Natural killer cell (primary cell): ENCODE results near the gene CXorf58. TPM values are rescaled to one million over a fixed set of nuclear protein-coding genes. Genes with fewer than 3 reads are reported as not detected.
A peak's percentile ranks its signal among the peaks of the same experiment; 100 is the strongest.

ENCODE experiments used
- ATAC-seq, 3 donors: fragments of 150-1000 bp in 2 of 3; fragments of 200-7000 bp in 1 of 3; cut with Tn5 transposase; 1 replicate in 1 of 3; 2 replicates in 2 of 3; pipeline ENCODE4 v1.10.0; 2021; ENCODE audit warnings: mild to moderate bottlenecking in 2 of 3, moderate library complexity in 2 of 3
- DNase-seq, 2 donors: peaks; one replicate each; pipeline versions ENCODE4 v3.0.0 to v3.0.0-alpha.2; 2013 to 2021; ENCODE audit warnings: mixed read lengths in 1 of 2
- H3K27ac ChIP-seq: one replicate; pipeline ENCODE4 v1.5.1; 2013; ENCODE audit warnings: mild to moderate bottlenecking, low read length
- H3K27me3 ChIP-seq: one replicate; pipeline ENCODE4 v1.6.1; 2013; ENCODE audit warnings: low read length; ENCODE audit not compliant: control insufficient read depth, insufficient read depth
- H3K36me3 ChIP-seq: one replicate; pipeline ENCODE4 v1.6.1; 2013; ENCODE audit warnings: low read length; ENCODE audit not compliant: control insufficient read depth, insufficient read depth
- H3K4me1 ChIP-seq: one replicate; pipeline ENCODE4 v1.6.1; 2013; ENCODE audit warnings: low read length; ENCODE audit not compliant: control insufficient read depth, insufficient read depth
- H3K4me3 ChIP-seq: one replicate; pipeline ENCODE4 v1.5.1; 2013; ENCODE audit warnings: low read length
- H3K9me3 ChIP-seq: one replicate; pipeline ENCODE4 v1.6.1; 2013; ENCODE audit warnings: low read length; ENCODE audit not compliant: control insufficient read depth, insufficient read depth
- H3K27ac Mint-ChIP-seq, 2 donors: one replicate each; pipeline ENCODE4 v1.8.0; 2022; ENCODE audit warnings: mild to moderate bottlenecking in 2 of 2, mixed read lengths in 2 of 2, moderate library complexity in 1 of 2
- H3K27me3 Mint-ChIP-seq, 2 donors: one replicate each; pipeline ENCODE4 v1.8.0; 2022; ENCODE audit warnings: low read depth in 2 of 2, mixed read lengths in 2 of 2
- H3K36me3 Mint-ChIP-seq: one replicate; pipeline ENCODE4 v1.8.0; 2022; ENCODE audit warnings: mixed read lengths
- H3K4me1 Mint-ChIP-seq, 2 donors: one replicate each; pipeline ENCODE4 v1.8.0; 2022; ENCODE audit warnings: mixed read lengths in 2 of 2
- H3K4me3 Mint-ChIP-seq: one replicate; pipeline ENCODE4 v1.8.0; 2022; ENCODE audit warnings: mild to moderate bottlenecking, moderate library complexity, mixed read lengths
- H3K9me3 Mint-ChIP-seq, 2 donors: one replicate each; pipeline ENCODE4 v1.8.0; 2022; ENCODE audit warnings: mixed read lengths in 2 of 2
- WGBS: methylation state at CpG from one replicate; pipeline ENCODE4 v1.1.7; 2013; ENCODE audit warnings: missing lambda C conversion rate; ENCODE audit not compliant: insufficient coverage; 5-methylcytosine and 5-hydroxymethylcytosine counted together
- intact Hi-C: fragments of 100-400 bp; cut with micrococcal nuclease; formaldehyde crosslinking; loops from one replicate; pipeline ENCODE4 v1.14.2; 2022
- total RNA-seq, 4 donors: library from RNA; stranded (reverse); fragments of 120-200 nt in 1 of 4; gene quantifications; one replicate each; pipeline versions ENCODE4 v1.2.3 to v1.2.4, GENCODE V29; 2013 to 2022
- TF ChIP-seq, protein P1 (sequence below): fragments of 200-600 bp; IDR thresholded peaks from one replicate; pipeline ENCODE4 v1.8.0; 2022; ENCODE audit warnings: antibody characterized with exemption

CXorf58 gene
- total RNA-seq, 3 donors from 2014 or later (not counting 1 experiment from before 2014, with no cell fraction given): not detected

DNA sequence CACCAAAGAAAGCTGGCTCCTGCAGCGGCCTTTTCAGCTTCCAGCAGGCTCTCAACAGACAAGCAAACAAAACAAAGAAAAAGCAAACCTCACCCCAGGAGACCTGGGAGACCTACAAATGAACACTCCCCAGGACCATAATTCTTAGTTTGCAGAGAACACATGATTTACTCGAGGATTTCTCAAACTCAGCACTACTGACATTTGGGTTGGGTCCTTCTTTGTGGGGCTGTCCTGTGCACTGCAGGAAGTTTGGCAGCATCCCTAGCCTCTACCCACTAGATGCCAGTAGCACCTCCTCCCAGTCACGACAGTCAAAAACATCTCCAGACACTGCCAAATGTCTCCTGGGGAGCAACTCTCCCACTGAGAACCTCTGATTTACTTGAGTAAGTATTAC lies 22.0 kb upstream of the CXorf58 start:
- TF ChIP-seq, protein P1, sequence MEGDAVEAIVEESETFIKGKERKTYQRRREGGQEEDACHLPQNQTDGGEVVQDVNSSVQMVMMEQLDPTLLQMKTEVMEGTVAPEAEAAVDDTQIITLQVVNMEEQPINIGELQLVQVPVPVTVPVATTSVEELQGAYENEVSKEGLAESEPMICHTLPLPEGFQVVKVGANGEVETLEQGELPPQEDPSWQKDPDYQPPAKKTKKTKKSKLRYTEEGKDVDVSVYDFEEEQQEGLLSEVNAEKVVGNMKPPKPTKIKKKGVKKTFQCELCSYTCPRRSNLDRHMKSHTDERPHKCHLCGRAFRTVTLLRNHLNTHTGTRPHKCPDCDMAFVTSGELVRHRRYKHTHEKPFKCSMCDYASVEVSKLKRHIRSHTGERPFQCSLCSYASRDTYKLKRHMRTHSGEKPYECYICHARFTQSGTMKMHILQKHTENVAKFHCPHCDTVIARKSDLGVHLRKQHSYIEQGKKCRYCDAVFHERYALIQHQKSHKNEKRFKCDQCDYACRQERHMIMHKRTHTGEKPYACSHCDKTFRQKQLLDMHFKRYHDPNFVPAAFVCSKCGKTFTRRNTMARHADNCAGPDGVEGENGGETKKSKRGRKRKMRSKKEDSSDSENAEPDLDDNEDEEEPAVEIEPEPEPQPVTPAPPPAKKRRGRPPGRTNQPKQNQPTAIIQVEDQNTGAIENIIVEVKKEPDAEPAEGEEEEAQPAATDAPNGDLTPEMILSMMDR: no peak
- no peak overlapping the region for H3K4me3 ChIP-seq
- H3K9me3 Mint-ChIP-seq: no peaks in the 10 kb centered on the region
- no peak for ATAC-seq
- no peak for DNase-seq
- no peaks in the 10 kb centered on the region for H3K27me3 Mint-ChIP-seq
- H3K27ac ChIP-seq: no peak overlapping the region
- WGBS: 84% methylated on average over 3 of the region's 3 CpGs
- H3K4me1 Mint-ChIP-seq: peaks cover 14 to 19% of the 10 kb centered on the region in 2 donors
- H3K4me1 ChIP-seq: no peaks in the 10 kb centered on the region
- H3K27ac Mint-ChIP-seq: no peak overlapping the region
- no peaks in the 10 kb centered on the region for H3K9me3 ChIP-seq
- H3K27me3 ChIP-seq: no peaks in the 10 kb centered on the region
- intact Hi-C loops: no loop called here
- no peaks in the 10 kb centered on the region for H3K36me3 ChIP-seq
- peak overlapping the region; percentile 10 for H3K4me3 Mint-ChIP-seq
- H3K36me3 Mint-ChIP-seq: no peaks in the 10 kb centered on the region

DNA sequence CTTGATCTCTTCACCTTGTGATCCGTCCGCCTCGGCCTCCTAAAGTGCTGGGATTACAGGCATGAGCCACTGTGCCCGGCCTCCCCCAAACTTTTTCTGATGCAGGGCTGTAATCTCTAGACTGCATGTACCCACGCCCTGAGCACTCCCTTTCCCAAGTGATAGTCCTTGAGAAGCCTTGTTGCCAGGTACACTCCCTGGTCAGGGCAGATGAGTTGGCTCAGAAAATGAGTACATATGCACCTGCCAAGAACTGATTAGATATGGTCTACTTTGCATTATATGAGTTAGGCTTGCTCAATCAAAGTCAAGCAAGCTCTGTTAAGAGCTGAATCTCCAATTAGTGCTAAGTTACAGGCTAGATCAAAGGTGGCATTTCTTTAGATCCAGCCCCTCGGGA lies 20.4 kb upstream of the CXorf58 start:
- H3K36me3 ChIP-seq: no peaks in the 10 kb centered on the region
- H3K4me3 Mint-ChIP-seq: no peak overlapping the region
- DNase-seq (no peak), ATAC-seq (no peak)
- H3K27me3 Mint-ChIP-seq: no peaks in the 10 kb centered on the region
- no peaks in the 10 kb centered on the region for H3K36me3 Mint-ChIP-seq
- H3K27ac Mint-ChIP-seq: no peak overlapping the region
- H3K4me1 Mint-ChIP-seq: peaks cover 14 to 19% of the 10 kb centered on the region in 2 donors
- no peaks in the 10 kb centered on the region for H3K27me3 ChIP-seq
- H3K9me3 ChIP-seq: no peaks in the 10 kb centered on the region
- no peak overlapping the region for H3K27ac ChIP-seq
- H3K4me1 ChIP-seq: no peaks in the 10 kb centered on the region
- H3K4me3 ChIP-seq: no peak overlapping the region
- intact Hi-C loops: no loop called here
- TF ChIP-seq, protein P1: no peak
- H3K9me3 Mint-ChIP-seq: no peaks in the 10 kb centered on the region
- 98% methylated on average over 5 of the region's 6 CpGs for WGBS

DNA sequence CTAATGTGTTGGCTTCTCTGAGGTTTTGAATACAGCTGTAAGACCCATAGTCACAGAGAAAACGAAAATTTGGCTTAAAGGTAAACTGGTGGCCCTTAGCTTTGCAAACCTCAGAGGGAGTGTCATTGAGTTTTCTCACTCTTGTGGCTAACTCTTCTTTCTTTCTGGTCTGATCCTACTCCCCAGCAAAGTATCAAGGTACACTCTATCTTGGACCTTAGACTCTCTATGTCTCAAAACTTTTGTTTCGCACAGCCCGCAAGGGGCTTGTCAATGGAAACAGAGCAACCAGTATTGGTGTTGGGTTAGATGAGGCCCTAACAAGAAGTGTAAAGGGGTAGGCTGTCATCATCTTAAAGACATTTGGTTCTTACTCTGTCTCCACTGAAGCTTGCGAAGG lies 19.9 kb upstream of the CXorf58 start:
- Histone ChIP-seq H3K27me3 (no peaks in the 10 kb centered on the region), H3K4me3 (no peak overlapping the region), H3K4me1 (no peaks in the 10 kb centered on the region), H3K27ac (no peak overlapping the region), H3K36me3 (no peaks in the 10 kb centered on the region), H3K9me3 (no peaks in the 10 kb centered on the region)
- Mint-ChIP-seq H3K4me1 (peaks cover 14 to 19% of the 10 kb centered on the region in 2 donors), H3K27me3 (no peaks in the 10 kb centered on the region), H3K27ac (no peak overlapping the region), H3K36me3 (no peaks in the 10 kb centered on the region), H3K4me3 (no peak overlapping the region), H3K9me3 (no peaks in the 10 kb centered on the region)
- no peak for DNase-seq
- TF ChIP-seq, protein P1: no peak
- 83% methylated on average over 3 of the region's 4 CpGs for WGBS
- no peak for ATAC-seq
- intact Hi-C loops: no loop called here

DNA sequence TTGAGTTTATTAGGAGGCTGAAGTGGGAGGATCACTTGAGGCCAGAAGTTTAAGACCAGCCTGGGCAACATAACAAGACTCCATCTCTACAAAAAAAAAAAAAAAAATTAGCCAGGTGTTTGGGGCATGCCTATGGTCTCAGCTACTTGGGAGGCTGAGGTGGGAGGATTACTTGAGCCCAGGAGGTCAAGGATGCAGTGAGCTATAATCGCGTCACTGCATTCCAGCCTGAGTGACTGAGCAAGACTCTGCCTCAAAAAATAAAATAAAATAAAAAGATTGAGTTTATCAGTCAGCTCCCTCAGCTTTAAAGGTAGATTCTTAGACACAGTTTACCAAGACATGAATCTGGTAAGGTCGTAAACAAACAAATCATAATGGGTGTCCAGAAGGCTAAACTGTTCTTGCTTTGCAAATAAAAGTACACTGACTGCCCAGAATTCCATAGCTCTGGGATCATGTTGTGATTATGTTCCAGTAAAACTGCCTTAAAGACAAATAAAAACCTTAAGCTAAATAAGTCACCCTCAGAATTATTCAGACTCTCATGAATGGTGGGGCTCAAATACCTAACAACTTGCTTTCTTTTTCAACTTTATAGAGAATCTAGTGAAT lies 18.8 kb upstream of the CXorf58 start:
- WGBS: 100% methylated on average over 2 of the region's 3 CpGs
- peaks cover 14% of the 10 kb centered on the region in 2 donors for H3K4me1 Mint-ChIP-seq

More for the DNA sequence above, 18.8 kb upstream of the CXorf58 start:
- Histone ChIP-seq H3K36me3 (no peaks in the 10 kb centered on the region), H3K9me3 (no peaks in the 10 kb centered on the region), H3K27ac (no peak overlapping the region), H3K4me3 (no peak overlapping the region), H3K4me1 (no peaks in the 10 kb centered on the region), H3K27me3 (no peaks in the 10 kb centered on the region)
- no peak overlapping the region for H3K4me3 Mint-ChIP-seq
- intact Hi-C loops: no loop called here
- DNase-seq (no peak), ATAC-seq (no peak)
- TF ChIP-seq, protein P1: no peak
- no peaks in the 10 kb centered on the region for H3K27me3 Mint-ChIP-seq
- no peaks in the 10 kb centered on the region for H3K9me3 Mint-ChIP-seq
- H3K36me3 Mint-ChIP-seq: no peaks in the 10 kb centered on the region
- H3K27ac Mint-ChIP-seq: no peak overlapping the region
